ENCODE results near the gene FOXD3. TPM values are rescaled to one million over a fixed set of nuclear protein-coding genes. Genes with fewer than 3 reads are reported as not detected.
"Not testable (repeated sequence)": the region's sequence is repeated elsewhere in the genome, so short reads cannot be mapped to it uniquely, and the experiment has no call there.

FOXD3 gene
- total RNA-seq, 1 donor from 2014 or later: not detected

DNA sequence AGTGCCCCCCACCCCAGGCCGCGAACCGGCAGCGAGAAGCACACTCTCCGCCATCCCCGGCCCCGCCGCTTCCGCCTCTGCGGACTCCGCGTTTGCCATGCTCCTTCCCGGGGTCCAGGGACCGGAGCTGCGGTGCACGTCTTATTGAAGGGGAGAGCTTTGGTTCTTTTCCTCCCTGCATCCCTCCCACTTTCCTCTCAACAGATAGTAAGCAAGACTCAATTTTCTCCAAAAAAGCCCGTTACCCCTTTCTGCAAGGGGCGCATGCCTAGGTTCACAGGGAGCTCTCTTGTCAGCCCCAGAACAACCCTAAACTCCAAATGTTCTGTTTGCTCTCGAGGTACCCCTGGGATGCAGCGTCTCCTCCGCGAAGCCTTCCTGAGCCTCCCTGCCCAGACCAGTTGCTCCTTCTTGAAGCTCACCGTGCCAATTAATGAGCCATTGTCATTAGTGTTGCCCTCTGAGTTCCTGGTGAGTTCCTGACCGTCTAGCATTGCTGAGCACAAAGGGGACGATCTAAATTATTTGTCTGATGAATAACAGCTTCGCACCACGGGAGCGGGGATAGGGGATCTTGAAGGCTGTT lies 8.1 kb downstream of the FOXD3 start:
- TF ChIP-seq, protein P1, sequence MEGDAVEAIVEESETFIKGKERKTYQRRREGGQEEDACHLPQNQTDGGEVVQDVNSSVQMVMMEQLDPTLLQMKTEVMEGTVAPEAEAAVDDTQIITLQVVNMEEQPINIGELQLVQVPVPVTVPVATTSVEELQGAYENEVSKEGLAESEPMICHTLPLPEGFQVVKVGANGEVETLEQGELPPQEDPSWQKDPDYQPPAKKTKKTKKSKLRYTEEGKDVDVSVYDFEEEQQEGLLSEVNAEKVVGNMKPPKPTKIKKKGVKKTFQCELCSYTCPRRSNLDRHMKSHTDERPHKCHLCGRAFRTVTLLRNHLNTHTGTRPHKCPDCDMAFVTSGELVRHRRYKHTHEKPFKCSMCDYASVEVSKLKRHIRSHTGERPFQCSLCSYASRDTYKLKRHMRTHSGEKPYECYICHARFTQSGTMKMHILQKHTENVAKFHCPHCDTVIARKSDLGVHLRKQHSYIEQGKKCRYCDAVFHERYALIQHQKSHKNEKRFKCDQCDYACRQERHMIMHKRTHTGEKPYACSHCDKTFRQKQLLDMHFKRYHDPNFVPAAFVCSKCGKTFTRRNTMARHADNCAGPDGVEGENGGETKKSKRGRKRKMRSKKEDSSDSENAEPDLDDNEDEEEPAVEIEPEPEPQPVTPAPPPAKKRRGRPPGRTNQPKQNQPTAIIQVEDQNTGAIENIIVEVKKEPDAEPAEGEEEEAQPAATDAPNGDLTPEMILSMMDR (IDR thresholded peaks at IDR 0.05; ENCODE audit: insufficient read depth, low read length, poor library complexity, severe bottlenecking): no peak

DNA sequence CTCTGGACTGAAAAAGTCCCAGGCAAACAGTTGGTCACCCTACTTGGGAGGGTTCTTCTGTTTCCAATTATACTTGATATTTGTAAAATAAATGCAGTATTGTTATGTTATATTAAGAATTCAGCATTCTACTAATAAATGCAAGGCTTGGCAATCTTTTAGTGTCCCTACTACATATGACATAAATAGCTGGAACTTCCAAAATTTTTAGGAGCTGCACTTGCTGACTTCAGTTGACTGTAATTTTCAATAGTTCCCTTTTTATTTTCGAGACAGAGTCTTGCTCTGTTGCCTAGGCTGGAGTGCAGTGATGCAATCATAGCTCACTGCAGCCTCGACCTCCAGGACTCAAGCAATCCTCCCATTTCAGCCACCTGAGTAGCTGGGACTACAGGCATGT lies 20.0 kb downstream of the FOXD3 start:
- no peak for DNase-seq (ENCODE audit: low read depth)

More for the DNA sequence above, 8.1 kb downstream of the FOXD3 start:
- DNase-seq (ENCODE audit: low read depth): no peak
- Histone ChIP-seq H3K36me3 (ENCODE audit: control insufficient read depth, insufficient read depth, low read length) (no peaks in the 10 kb centered on the region), H3K27me3 (ENCODE audit: control insufficient read depth, insufficient read depth, low read length) (peaks cover 76% of the 10 kb centered on the region), H3K4me3 (ENCODE audit: low read depth, low read length) (no peak overlapping the region)

DNA sequence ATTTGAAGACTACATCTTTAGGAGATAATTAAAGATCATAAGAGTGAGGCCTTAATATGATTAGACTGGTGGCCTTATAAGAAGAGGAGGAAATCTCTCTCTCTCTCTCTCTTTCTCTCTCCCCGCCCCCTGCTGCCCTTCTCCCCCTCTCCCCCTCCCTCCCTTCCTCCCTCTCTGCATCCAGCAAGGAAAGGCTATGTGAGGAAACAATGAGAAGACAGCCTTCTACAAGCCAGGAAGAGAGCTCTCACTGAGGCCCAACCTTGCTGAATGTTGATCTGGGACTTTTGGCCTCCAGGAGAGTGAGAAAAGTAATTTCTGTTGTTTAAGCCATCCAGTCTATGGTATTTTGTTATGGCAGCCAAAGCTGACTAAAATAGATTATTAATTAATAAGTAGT lies 21.6 kb downstream of the FOXD3 start:
- Histone ChIP-seq H3K27me3 (ENCODE audit: control insufficient read depth, insufficient read depth, low read length) (peaks cover 2% of the 10 kb centered on the region), H3K36me3 (ENCODE audit: control insufficient read depth, insufficient read depth, low read length) (no peaks in the 10 kb centered on the region), H3K4me3 (ENCODE audit: low read depth, low read length) (no peak overlapping the region)
- TF ChIP-seq, protein P1 (IDR thresholded peaks at IDR 0.05; ENCODE audit: insufficient read depth, low read length, poor library complexity, severe bottlenecking): no peak
- no peak for DNase-seq (ENCODE audit: low read depth)

More for the DNA sequence above, 20.0 kb downstream of the FOXD3 start:
- TF ChIP-seq, protein P1 (IDR thresholded peaks at IDR 0.05; ENCODE audit: insufficient read depth, low read length, poor library complexity, severe bottlenecking): no peak
- Histone ChIP-seq H3K36me3 (ENCODE audit: control insufficient read depth, insufficient read depth, low read length) (no peaks in the 10 kb centered on the region), H3K27me3 (ENCODE audit: control insufficient read depth, insufficient read depth, low read length) (peaks cover 2% of the 10 kb centered on the region), H3K4me3 (ENCODE audit: low read depth, low read length) (no peak overlapping the region)

DNA sequence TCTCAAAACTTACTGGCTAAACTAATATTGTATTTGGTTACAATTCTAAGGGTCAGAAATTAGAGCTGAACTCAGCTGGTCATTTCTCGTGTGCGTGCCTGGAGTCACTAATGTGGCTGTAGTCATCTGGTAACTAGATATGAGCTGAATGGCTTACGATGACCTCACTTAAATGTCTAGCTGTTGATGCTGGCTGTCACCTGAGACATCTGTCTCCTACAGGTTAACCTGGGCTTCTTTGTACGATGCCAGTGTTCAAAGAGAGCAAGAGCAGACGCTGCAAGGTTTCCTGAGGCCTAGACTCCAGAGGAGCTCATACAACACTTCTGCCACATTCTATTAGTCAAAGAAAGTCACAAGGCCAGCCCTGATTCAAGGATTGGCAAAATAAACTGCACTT lies 28.0 kb downstream of the FOXD3 start:
- TF ChIP-seq, protein P1 (IDR thresholded peaks at IDR 0.05; ENCODE audit: insufficient read depth, low read length, poor library complexity, severe bottlenecking): no peak
- Histone ChIP-seq H3K27me3 (ENCODE audit: control insufficient read depth, insufficient read depth, low read length) (peaks cover 3% of the 10 kb centered on the region), H3K4me3 (ENCODE audit: low read depth, low read length) (no peak overlapping the region), H3K36me3 (ENCODE audit: control insufficient read depth, insufficient read depth, low read length) (no peaks in the 10 kb centered on the region)
- no peak for DNase-seq (ENCODE audit: low read depth)

DNA sequence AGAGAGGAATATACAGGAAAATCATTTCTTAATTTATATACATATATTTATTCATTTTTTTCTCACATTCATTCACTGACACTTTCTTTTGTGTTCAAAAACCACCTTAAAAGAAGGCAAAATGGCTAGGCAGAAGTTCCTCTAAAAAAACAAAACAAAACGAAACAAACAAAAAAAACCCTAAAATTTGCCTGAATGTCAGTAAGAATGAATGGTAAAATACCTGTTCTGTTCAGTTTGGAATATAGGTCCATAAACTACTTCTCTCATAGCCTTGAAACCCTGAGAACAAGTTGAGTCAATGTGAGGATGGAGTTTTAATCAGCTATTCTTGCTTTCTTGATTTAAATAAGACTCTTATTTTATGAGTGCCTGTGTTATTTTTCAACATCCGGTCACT lies 30.4 kb downstream of the FOXD3 start:
- no peaks in the 10 kb centered on the region for H3K36me3 ChIP-seq (ENCODE audit: control insufficient read depth, insufficient read depth, low read length)
- TF ChIP-seq, protein P1 (IDR thresholded peaks at IDR 0.05; ENCODE audit: insufficient read depth, low read length, poor library complexity, severe bottlenecking): no peak
- no peak for DNase-seq (ENCODE audit: low read depth)
- no peak overlapping the region for H3K4me3 ChIP-seq (ENCODE audit: low read depth, low read length)
- H3K27me3 ChIP-seq (ENCODE audit: control insufficient read depth, insufficient read depth, low read length): peaks cover 3% of the 10 kb centered on the region

DNA sequence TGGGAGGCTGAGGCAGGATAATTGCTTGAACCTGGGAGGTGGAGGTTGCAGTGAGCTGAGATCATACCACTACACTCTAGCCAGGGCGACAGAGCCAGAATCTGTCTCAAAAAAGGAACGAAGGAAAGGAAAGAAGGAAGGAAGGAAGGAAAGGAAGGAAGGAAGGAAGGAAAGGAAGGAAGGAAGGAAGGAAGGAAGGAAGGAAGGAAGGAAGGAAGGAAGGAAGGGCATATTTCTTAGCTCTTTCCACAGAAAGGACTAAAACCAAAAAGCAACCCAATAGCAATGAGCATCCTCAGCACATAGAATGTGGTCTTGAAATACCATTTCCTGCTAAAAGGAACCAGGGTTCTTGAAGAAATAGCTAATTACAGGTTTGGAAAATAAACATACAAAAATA lies 33.9 kb downstream of the FOXD3 start:
- not testable (repeated sequence) for DNase-seq (ENCODE audit: low read depth); H3K4me3 ChIP-seq (ENCODE audit: low read depth, low read length); H3K27me3 ChIP-seq (ENCODE audit: control insufficient read depth, insufficient read depth, low read length); H3K36me3 ChIP-seq (ENCODE audit: control insufficient read depth, insufficient read depth, low read length)
